ENCODE measurements around the gene CPEB2.
"Not testable (repeated sequence)": the region's sequence is repeated elsewhere in the genome, so short reads cannot be mapped to it uniquely, and the experiment has no call there.

CPEB2 gene

GRCh38 chr4:15063341-15063740 is 61.1 kb downstream of the CPEB2 start:
- DNase-seq = no peak

- no peak for DNase-seq
Observed at GRCh38 chr4:15065516-15065915, 63.2 kb downstream of the CPEB2 start.

GRCh38 chr4:15066140-15066539 is 63.9 kb downstream of the CPEB2 start:
- DNase-seq = no peak

GRCh38 chr4:15068298-15068697 is 66.0 kb downstream of the CPEB2 start:
- no peak for DNase-seq

- DNase-seq = no peak
Observed at GRCh38 chr4:15075875-15076274, 73.6 kb downstream of the CPEB2 start.

- no peak for DNase-seq
Observed at GRCh38 chr4:15077969-15078368, 75.7 kb downstream of the CPEB2 start.

GRCh38 chr4:15078682-15079642 is 76.7 kb downstream of the CPEB2 start:
- no peak for DNase-seq

GRCh38 chr4:15084780-15085179 is 82.5 kb downstream of the CPEB2 start:
- no peak for DNase-seq

GRCh38 chr4:15085762-15086161 is 83.5 kb downstream of the CPEB2 start:
- DNase-seq = not testable (repeated sequence)

GRCh38 chr4:15086259-15086658 is 84.0 kb downstream of the CPEB2 start:
- not testable (repeated sequence) for DNase-seq

GRCh38 chr4:15088394-15089035 is 86.2 kb downstream of the CPEB2 start:
- no peak for DNase-seq

- no peak for DNase-seq
Observed at GRCh38 chr4:15089979-15090378, 87.7 kb downstream of the CPEB2 start.

GRCh38 chr4:15100380-15100779 is 98.1 kb downstream of the CPEB2 start:
- DNase-seq = no peak

- DNase-seq = no peak
Observed at GRCh38 chr4:15100994-15101695, 98.9 kb downstream of the CPEB2 start.

- no peak for DNase-seq
Observed at GRCh38 chr4:15104825-15105224, 102.5 kb downstream of the CPEB2 start.

- no peak for DNase-seq
Observed at GRCh38 chr4:15106399-15106798, 104.1 kb downstream of the CPEB2 start.

- no peak for DNase-seq
Observed at GRCh38 chr4:15109600-15109999, 107.3 kb downstream of the CPEB2 start.

- no peak for DNase-seq
Observed at GRCh38 chr4:15110120-15110571, 107.9 kb downstream of the CPEB2 start.

GRCh38 chr4:15116509-15117079 is 114.3 kb downstream of the CPEB2 start:
- no peak for DNase-seq

GRCh38 chr4:15117270-15117946 is 115.1 kb downstream of the CPEB2 start:
- peak; percentile 66 for DNase-seq

GRCh38 chr4:15118292-15118691 is 116.0 kb downstream of the CPEB2 start:
- DNase-seq = no peak
